ENCODE measurements around the gene HAUS3.
A peak's percentile ranks its signal among the peaks of the same experiment; 100 is the strongest.
"Not testable (repeated sequence)": the region's sequence is repeated elsewhere in the genome, so short reads cannot be mapped to it uniquely, and the experiment has no call there.

Gene HAUS3

DNA sequence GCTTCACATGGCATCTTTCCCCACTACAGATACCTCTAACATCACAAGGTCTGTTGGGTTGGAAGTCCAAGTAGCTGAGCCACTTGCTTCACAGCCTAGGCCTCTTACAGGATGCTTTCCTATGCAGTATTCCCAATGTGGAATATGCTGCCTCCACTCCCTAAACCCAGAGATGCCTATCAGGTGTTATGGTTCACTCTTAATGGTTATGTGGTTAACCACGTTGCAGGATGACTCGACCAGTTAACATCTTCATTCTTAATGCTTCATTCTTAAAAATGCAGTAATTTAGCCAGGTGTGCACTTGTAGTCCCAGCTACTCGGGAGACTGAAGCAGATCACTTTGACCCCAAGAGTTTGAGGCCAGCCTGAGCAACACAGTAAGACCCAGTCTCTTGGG lies 24.2 kb downstream of the HAUS3 start:
- TF ChIP-seq, protein P1, sequence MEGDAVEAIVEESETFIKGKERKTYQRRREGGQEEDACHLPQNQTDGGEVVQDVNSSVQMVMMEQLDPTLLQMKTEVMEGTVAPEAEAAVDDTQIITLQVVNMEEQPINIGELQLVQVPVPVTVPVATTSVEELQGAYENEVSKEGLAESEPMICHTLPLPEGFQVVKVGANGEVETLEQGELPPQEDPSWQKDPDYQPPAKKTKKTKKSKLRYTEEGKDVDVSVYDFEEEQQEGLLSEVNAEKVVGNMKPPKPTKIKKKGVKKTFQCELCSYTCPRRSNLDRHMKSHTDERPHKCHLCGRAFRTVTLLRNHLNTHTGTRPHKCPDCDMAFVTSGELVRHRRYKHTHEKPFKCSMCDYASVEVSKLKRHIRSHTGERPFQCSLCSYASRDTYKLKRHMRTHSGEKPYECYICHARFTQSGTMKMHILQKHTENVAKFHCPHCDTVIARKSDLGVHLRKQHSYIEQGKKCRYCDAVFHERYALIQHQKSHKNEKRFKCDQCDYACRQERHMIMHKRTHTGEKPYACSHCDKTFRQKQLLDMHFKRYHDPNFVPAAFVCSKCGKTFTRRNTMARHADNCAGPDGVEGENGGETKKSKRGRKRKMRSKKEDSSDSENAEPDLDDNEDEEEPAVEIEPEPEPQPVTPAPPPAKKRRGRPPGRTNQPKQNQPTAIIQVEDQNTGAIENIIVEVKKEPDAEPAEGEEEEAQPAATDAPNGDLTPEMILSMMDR (IDR thresholded peaks at IDR 0.05; ENCODE audit: extremely low read depth, insufficient read depth, missing control alignments), result no peak
- DNase-seq (ENCODE audit: low spot score), result no peak
- in situ Hi-C loops (cut with MboI; ENCODE audit: low pct_unique_long_range_greater_than_20kb, low sequenced_read_pairs, unreplicated experiment), result no loop called here

DNA sequence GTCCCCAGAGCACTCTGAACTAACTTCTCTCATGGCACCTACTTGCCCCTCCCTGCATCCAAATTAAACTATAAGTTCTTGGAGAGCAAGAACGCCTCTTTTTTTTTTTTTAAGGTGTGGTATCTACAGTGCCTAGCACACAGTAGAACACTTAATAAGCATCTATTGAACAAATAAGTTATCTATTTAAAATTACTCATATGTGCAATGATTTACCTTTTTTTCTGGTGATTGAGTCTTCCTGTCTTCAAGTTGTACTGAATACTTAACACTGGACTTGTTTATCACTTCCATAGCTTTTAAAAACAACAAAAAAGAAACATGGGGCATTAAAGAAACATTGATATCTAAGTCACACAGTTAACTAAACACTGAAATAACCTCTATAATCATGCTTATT lies 29.1 kb downstream of the HAUS3 start:
- DNase-seq (ENCODE audit: low spot score), result no peak
- in situ Hi-C loops (cut with MboI; ENCODE audit: low pct_unique_long_range_greater_than_20kb, low sequenced_read_pairs, unreplicated experiment), result no loop called here
- TF ChIP-seq, protein P1 (IDR thresholded peaks at IDR 0.05; ENCODE audit: extremely low read depth, insufficient read depth, missing control alignments), result no peak

DNA sequence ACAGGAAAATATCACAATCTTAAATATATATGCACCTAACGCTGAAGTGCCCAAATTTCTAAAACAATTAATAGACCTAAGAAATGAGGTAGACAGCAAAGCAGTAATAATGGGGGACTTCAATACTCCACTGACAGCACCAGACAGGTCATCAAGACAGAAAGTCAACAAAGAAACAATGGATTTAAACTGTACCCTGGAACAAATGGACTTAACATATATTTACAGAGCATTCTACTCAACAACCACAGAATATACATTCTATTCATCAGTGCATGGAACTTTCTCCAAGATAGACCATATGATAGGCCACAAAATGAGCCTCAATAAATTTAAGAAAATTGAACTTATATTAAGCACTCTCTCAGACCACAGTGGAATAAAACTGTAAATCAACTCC lies 39.1 kb downstream of the HAUS3 start:
- in situ Hi-C loops (cut with MboI; ENCODE audit: low pct_unique_long_range_greater_than_20kb, low sequenced_read_pairs, unreplicated experiment), result not testable (repeated sequence)

DNA sequence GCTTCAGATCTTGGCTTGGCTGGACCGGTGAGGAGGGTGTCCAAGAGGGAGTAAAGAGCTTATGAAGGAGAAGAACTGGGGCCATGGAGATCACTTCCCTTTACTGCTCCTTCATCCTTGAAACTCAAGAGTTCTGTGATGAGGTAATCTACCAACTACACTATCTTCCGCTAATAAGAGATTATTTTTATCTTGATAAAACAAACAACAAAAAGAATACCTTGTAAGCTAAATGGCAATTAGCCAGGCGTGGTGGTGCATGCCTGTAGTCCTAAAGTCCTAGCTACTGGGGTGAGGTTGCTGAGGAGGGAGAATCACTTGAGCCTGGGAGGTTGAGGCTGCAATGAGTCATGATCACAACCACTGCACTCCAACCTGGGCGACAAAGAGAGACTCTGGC lies 47.4 kb downstream of the HAUS3 start:
- TF ChIP-seq, protein P1 (IDR thresholded peaks at IDR 0.05; ENCODE audit: extremely low read depth, insufficient read depth, missing control alignments), result no peak
- in situ Hi-C loops (cut with MboI; ENCODE audit: low pct_unique_long_range_greater_than_20kb, low sequenced_read_pairs, unreplicated experiment), result loop anchor here (25.0 kb wide), 1 partner anchor 457 kb away; no protein-coding TSS in a partner anchor
- DNase-seq (ENCODE audit: low spot score), result no peak

More for the DNA sequence above, 39.1 kb downstream of the HAUS3 start:
- not testable (repeated sequence) for DNase-seq (ENCODE audit: low spot score)

DNA sequence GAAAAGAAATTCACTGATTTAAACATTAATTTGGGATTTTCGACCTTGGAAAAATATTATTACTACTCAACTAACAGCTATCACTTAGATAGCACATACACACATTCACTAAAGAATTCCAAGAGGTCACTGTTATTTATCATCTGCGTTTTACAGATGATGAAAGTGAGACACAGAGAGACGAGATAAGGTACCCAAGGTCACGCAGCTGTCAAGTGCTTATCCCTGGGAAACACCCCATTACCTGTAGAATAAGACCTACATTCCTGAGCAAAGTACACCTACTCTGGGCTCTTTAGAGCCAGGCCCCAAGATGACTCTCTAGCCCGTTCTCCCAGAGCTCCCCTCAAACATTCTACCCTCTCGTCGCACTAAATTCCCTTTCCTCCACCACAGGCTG lies 48.6 kb downstream of the HAUS3 start:
- in situ Hi-C loops (cut with MboI; ENCODE audit: low pct_unique_long_range_greater_than_20kb, low sequenced_read_pairs, unreplicated experiment), result loop anchor here (25.0 kb wide), 1 partner anchor 456 kb away; no protein-coding TSS in a partner anchor
- DNase-seq (ENCODE audit: low spot score), result no peak
- TF ChIP-seq, protein P1 (IDR thresholded peaks at IDR 0.05; ENCODE audit: extremely low read depth, insufficient read depth, missing control alignments), result no peak

DNA sequence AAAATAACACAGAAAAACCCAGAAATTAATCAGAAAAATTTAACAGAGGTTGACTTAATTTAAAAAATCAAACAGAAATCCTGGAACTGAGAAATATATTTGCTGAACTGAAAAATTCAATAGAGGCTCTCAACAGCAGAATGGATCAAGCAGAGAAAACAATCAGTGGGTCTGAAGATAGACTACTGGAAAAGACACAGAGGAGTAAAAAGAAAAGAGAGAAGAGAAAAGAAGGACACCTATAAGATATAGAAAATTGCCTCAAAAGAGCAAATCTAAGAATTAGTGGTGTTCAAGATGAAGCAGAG lies 55.1 kb downstream of the HAUS3 start:
- no peak for DNase-seq (ENCODE audit: low spot score)
- in situ Hi-C loops (cut with MboI; ENCODE audit: low pct_unique_long_range_greater_than_20kb, low sequenced_read_pairs, unreplicated experiment), result loop anchor here (25.0 kb wide), 1 partner anchor 450 kb away; no protein-coding TSS in a partner anchor
- TF ChIP-seq, protein P1 (IDR thresholded peaks at IDR 0.05; ENCODE audit: extremely low read depth, insufficient read depth, missing control alignments), result no peak

DNA sequence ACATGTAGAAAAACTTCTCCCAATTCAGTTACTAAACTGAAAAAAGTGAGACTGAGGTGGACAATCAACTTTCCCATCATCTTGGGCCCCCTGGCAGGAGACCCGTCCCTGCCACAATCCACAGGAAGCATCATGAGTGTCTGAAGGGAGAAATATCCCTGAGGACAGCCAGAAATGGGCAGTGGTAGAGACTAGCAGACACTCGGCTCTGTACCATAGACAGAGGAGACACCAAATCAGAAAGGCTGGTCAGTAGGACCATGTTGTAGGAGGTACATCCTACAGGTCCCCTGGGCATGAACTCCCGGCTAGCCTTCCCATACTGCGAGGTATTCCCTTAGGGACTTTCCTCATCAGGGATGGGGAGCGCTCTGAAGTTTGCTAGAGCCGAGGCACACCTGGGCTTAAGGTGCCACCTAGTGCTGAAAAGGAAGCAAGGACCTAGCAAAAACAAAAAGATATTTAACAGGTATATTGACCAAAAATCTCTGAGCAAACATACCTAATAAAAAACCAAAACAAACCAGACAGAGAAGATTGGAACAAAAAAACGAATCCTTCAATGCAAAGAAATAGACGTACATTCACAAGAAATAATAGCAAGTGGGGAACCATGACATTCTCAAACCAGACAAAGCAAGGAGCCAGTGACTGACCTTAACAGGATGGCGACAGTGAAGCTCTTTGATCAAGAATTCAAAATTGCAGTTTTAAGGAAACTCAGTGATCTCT lies 55.6 kb downstream of the HAUS3 start:
- TF ChIP-seq, protein P1 (IDR thresholded peaks at IDR 0.05; ENCODE audit: extremely low read depth, insufficient read depth, missing control alignments), result peak; percentile 42
- no peak for DNase-seq (ENCODE audit: low spot score)
- in situ Hi-C loops (cut with MboI; ENCODE audit: low pct_unique_long_range_greater_than_20kb, low sequenced_read_pairs, unreplicated experiment), result loop anchor here (25.0 kb wide), 1 partner anchor 449 kb away; no protein-coding TSS in a partner anchor
